Esophagus muscularis mucosa (tissue), 4 donors: ENCODE data around the gene PLA2G6. TPM values are rescaled to one million over a fixed set of nuclear protein-coding genes. Genes with fewer than 3 reads are reported as not detected.

Experiments
- DNase-seq: peaks from one replicate; pipeline ENCODE4 v3.0.0-alpha.2; 2017; ENCODE audit errors: extremely low spot score
- H3K27ac ChIP-seq, 4 donors: fragments of 200-600 bp; sonication (generic); replicated peaks in 1 of 4; 1 replicate in 3 of 4; 2 replicates in 1 of 4; pipeline ENCODE4 v1.5.1; 2016 to 2019; ENCODE audit warnings: mild to moderate bottlenecking in 1 of 4
- H3K27me3 ChIP-seq, 4 donors: fragments of 200-600 bp; sonication (generic); one replicate each; pipeline versions ENCODE4 v1.5.1 to v1.6.0; 2016 to 2019
- H3K36me3 ChIP-seq, 4 donors: fragments of 200-600 bp; sonication (generic); one replicate each; pipeline ENCODE4 v1.5.1; 2016 to 2019
- H3K4me1 ChIP-seq, 4 donors: fragments of 200-600 bp; sonication (generic); one replicate each; pipeline ENCODE4 v1.5.1; 2016 to 2019
- H3K4me3 ChIP-seq, 4 donors: fragments of 200-600 bp; sonication (generic); 1 replicate in 2 of 4; 2 replicates in 2 of 4; pipeline ENCODE4 v1.5.1; 2016 to 2019; ENCODE audit warnings: mild to moderate bottlenecking in 4 of 4, moderate library complexity in 1 of 4
- H3K9me3 ChIP-seq, 4 donors: fragments of 200-600 bp; sonication (generic); 1 replicate in 3 of 4; 2 replicates in 1 of 4; pipeline ENCODE4 v1.5.1; 2016 to 2019
- EP300 ChIP-seq: sonication (generic); formaldehyde crosslinking; IDR thresholded peaks from one replicate; pipeline ENCODE4 v1.6.1; 2017; ENCODE audit warnings: antibody characterized with exemption
- POLR2A ChIP-seq: fragments of 450-650 bp; IDR thresholded peaks from one replicate; pipeline ENCODE4 v1.6.1; 2017; ENCODE audit warnings: antibody characterized with exemption, moderate library complexity, mild to moderate bottlenecking, low read depth
- POLR2AphosphoS5 ChIP-seq, 2 donors: sonication (generic); formaldehyde crosslinking; IDR thresholded peaks; one replicate each; pipeline ENCODE4 v1.6.1; 2017; ENCODE audit warnings: antibody characterized with exemption in 2 of 2
- WGBS: methylation state at CpG from one replicate; pipeline ENCODE4 v1.1.5; 2018; 5-methylcytosine and 5-hydroxymethylcytosine counted together
- intact Hi-C: fragments of 100-400 bp; cut with DNase I; formaldehyde crosslinking; loops from one replicate; pipeline ENCODE4 v1.15.1; 2023
- total RNA-seq, 4 donors: library from RNA; depleted of rRNA; stranded (reverse); fragments of >200 nt; gene quantifications; one replicate each; pipeline versions ENCODE4 v1.1.0 to v1.2.1, GENCODE V29; 2016
- TF ChIP-seq, protein P1 (sequence below), 3 experiments: fragments of 200-600 bp in 2 of 3; fragments of 450-650 bp in 1 of 3; sonication (generic) in 2 of 3; IDR thresholded peaks; one replicate each; pipeline ENCODE4 v1.5.1; 2017 to 2019; ENCODE audit warnings: antibody characterized with exemption in 3 of 3, mild to moderate bottlenecking in 2 of 3, moderate library complexity in 1 of 3

Gene PLA2G6
- total RNA-seq, 4 donors from 2014 or later, result 13.9 to 18.3 (median 15.6) TPM

- H3K4me1 ChIP-seq, result peaks cover 5 to 8% (median 6%) of the 10 kb centered on the region in 4 donors
- H3K27ac ChIP-seq, result no peak overlapping the region
- TF ChIP-seq EP300, result no peak
- TF ChIP-seq POLR2A, result no peak
- no peak for TF ChIP-seq POLR2AphosphoS5 (IDR thresholded peaks at IDR 0.05)
- TF ChIP-seq, protein P1, sequence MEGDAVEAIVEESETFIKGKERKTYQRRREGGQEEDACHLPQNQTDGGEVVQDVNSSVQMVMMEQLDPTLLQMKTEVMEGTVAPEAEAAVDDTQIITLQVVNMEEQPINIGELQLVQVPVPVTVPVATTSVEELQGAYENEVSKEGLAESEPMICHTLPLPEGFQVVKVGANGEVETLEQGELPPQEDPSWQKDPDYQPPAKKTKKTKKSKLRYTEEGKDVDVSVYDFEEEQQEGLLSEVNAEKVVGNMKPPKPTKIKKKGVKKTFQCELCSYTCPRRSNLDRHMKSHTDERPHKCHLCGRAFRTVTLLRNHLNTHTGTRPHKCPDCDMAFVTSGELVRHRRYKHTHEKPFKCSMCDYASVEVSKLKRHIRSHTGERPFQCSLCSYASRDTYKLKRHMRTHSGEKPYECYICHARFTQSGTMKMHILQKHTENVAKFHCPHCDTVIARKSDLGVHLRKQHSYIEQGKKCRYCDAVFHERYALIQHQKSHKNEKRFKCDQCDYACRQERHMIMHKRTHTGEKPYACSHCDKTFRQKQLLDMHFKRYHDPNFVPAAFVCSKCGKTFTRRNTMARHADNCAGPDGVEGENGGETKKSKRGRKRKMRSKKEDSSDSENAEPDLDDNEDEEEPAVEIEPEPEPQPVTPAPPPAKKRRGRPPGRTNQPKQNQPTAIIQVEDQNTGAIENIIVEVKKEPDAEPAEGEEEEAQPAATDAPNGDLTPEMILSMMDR (IDR thresholded peaks at IDR 0.05), result no peak
- DNase-seq, result no peak
- intact Hi-C loops, result no loop called here
- WGBS, result 89% methylated on average over 12 of the region's 13 CpGs
- peaks cover 0 to 12% (median 3%) of the 10 kb centered on the region in 4 donors for H3K27me3 ChIP-seq
- peaks cover 15 to 54% (median 47%) of the 10 kb centered on the region in 4 donors for H3K36me3 ChIP-seq
- no peaks in the 10 kb centered on the region for H3K9me3 ChIP-seq
- H3K4me3 ChIP-seq, result no peak overlapping the region
These were observed 105.7 kb downstream of the PLA2G6 start for GRCh38 chr22:38075961-38076360.

GRCh38 chr22:38075105-38075825 lies 106.4 kb downstream of the PLA2G6 start:
- DNase-seq, result no peak
- intact Hi-C loops, result no loop called here
- Histone ChIP-seq H3K27ac (no peak overlapping the region), H3K4me3 (no peak overlapping the region), H3K27me3 (peaks cover 0 to 5% (median 0%) of the 10 kb centered on the region in 4 donors), H3K36me3 (peaks cover 20 to 61% (median 50%) of the 10 kb centered on the region in 4 donors), H3K9me3 (no peaks in the 10 kb centered on the region), H3K4me1 (peaks cover 4 to 7% (median 6%) of the 10 kb centered on the region in 4 donors)
- WGBS, result 93% methylated on average over 29 of the region's 32 CpGs
- TF ChIP-seq POLR2A, result no peak
- TF ChIP-seq EP300, result no peak
- TF ChIP-seq POLR2AphosphoS5 (IDR thresholded peaks at IDR 0.05), result no peak
- TF ChIP-seq, protein P1 (IDR thresholded peaks at IDR 0.05), result no peak

DNA sequence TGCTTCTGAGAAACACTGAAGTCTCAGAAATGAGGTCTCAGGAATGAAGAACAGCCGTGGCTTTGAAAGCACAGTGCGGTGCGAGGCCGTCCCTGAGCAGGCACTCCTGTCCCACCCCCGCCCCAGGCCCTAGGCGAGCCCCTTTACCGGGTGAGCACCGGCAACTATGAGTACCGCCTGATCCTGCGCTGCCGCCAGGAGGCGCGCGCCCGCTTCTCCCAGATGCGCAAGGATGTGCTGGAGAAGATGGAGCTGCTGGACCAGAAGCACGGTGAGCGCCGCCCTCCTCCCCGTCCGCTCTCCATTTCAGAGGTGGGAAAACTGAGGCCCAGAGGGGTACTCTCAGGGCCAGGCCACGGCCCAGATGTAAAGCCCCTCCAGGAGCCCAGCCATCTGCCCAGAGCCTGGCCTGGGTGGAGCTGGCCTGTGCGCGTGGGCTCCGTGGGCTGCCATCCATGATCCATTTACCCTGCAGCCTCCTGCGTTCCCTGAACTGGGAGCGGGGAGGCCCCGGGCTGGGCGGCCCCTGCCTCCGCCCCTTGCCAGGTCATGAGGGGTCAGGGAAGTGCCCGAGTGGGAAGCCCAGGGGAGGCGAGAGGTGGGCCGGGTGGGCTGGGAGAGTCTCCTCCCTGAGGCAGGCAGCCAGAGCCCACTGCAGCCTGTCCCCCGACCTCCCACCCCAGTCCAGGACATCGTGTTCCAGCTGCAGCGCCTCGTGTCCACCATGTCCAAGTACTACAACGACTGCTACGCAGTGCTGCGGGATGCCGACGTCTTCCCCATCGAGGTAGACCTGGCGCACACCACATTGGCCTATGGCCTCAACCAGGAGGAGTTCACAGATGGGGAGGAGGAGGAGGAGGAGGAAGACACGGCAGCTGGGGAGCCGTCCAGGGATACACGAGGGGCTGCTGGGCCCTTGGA lies 107.2 kb downstream of the PLA2G6 start:
- Histone ChIP-seq H3K4me1 (peaks cover 12 to 15% (median 13%) of the 10 kb centered on the region in 4 donors), H3K27ac (no peak overlapping the region), H3K9me3 (no peaks in the 10 kb centered on the region), H3K36me3 (peaks cover 21 to 67% (median 54%) of the 10 kb centered on the region in 4 donors), H3K4me3 (no peak overlapping the region), H3K27me3 (no peaks in the 10 kb centered on the region)
- no peak for TF ChIP-seq POLR2A
- TF ChIP-seq, protein P1 (IDR thresholded peaks at IDR 0.05), result peak; percentile 16 to 41 (median 21)
- no peak for DNase-seq
- intact Hi-C loops, result no loop called here
- WGBS, result 81% methylated on average over 11 of the region's 47 CpGs

GRCh38 chr22:38073150-38074130 lies 108.2 kb downstream of the PLA2G6 start:
- TF ChIP-seq, protein P1 (IDR thresholded peaks at IDR 0.05), result no peak
- TF ChIP-seq EP300, result no peak
- no peak for TF ChIP-seq POLR2AphosphoS5 (IDR thresholded peaks at IDR 0.05)
- no peak for TF ChIP-seq POLR2A
- WGBS, result 92% methylated on average over 19 of the region's 28 CpGs
- Histone ChIP-seq H3K27ac (no peak overlapping the region), H3K9me3 (no peaks in the 10 kb centered on the region), H3K4me3 (no peak overlapping the region), H3K27me3 (no peaks in the 10 kb centered on the region), H3K36me3 (peaks cover 21 to 77% (median 56%) of the 10 kb centered on the region in 4 donors), H3K4me1 (peaks cover 22 to 25% (median 23%) of the 10 kb centered on the region in 4 donors)
- DNase-seq, result no peak
- intact Hi-C loops, result no loop called here
